HG02943 (cell line): ENCODE measurements around the gene GMDS.

Experiments
- ATAC-seq: cut with Tn5 transposase; IDR thresholded peaks from one replicate; pipeline ENCODE4 v1.9.1; 2021; ENCODE audit warnings: mild to moderate bottlenecking, low read depth, moderate library complexity; ENCODE audit not compliant: unreplicated experiment

The GMDS gene

DNA sequence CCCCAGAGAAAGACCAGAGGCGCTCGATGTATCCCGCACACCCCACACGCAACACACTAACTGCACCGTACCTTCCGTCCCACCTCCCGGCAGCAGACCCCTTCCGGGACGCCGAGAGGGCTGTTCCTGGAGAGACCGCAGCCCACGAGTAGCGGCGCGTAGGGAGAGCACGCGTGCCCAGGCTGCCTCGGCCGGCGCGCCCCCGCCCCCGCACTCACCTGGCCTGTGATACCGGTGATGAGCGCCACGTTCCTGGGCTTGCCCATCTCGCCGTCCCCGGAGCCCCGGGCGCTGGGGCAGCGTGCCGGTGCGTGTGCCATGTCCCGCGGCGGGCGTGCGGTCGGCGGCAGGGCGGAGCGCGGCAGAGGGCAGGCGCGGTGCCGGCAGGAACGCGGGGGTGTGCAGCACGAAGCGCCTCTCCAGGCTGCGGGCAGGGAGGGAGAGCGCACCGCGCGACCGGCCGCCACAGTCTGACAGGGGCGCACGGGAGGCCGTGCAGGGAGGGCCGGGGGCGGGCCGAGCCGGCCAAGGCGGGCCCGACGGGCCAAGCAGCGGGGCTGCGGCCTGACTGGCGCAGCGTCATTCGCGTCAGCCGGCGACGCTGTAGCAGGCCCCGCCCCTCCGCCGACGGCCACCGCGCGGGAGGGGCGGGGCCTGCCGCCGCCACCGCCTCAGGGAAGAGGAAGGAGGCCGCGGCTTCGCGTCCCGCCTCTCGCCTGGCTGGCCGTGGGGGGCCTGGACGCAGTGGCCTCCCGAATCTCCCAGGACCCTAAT, at the start of gene GMDS:
Gene GMDS, minus strand, starts transcription at position 503 of the 774 bp plus-strand sequence.
- peak; percentile 88 for ATAC-seq

DNA sequence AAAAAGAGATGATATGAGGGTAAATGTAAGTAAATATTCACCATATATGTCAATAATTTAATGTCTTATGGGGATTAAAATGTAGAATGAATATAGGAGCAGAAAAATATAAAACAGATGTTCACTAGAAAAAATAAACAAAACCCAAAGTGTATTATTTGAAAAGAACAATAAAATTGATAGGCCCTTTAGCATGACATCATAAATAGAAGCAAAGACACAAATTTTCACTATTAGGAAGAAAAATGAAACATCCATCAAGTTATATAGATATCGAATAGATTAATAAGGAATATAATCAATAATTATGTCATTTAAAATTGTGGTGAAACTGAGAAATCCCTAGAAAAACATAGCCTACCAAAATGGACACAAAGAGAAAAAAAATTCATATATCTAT, 40.1 kb upstream of the GMDS start:
- ATAC-seq = no peak

DNA sequence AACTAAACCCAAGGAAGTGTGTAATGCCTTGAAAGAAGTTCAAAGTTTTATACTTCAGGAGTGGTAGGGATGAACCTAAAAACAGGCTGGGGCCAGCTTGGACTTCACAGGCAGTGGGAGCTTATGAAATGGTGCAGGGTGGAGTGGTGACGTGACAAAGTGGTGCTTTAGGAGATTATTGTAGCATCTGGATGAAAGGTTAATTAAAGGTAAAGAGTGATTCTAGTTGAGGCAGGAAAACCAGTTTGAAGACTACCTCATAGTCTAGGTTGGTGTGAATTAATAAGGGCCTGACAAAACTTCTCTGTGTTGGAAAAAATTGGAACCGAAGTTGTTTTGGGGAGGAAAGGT, 30.5 kb upstream of the GMDS start:
- ATAC-seq = no peak

DNA sequence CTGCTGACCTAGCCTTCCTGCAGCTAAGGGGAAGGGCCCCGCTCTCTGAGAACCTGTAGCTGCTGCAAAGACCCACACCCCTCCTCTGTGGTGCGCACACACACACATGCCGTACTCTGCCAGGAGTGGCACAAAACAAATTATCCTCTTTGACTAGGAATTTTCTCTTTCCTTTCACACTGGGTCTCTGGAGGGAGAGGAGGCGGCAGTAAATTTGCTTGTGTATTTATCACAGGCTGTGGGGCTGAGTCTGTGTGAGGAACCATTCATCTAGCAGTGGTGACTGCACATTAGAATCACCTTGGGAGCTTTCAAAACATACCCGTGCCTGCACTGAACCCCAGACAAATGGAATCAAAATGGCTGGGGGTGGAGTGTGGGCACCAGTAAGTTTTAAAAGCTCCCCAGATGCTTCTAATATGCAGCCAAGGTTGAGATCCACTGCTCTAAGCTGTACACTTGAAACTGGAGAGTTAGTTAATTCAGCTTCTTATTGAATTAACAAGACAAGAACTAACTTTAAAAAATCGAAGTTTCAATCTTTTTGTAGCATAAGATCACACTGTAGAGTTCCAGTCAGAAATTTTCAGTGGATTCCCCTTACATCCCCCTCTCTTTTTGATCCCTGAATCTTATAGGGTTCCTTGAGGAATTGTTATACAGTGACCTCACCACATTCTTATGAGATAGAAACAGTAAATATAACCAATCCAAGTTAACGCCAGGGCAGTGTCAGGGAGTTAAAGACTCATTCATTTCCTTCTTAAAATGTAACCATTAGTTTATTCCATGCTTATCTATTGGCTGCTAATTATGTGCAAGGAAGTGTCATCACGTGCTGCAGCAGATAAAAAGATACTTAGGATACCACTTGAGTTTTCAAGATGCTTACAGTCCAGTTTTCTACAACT, 29.8 kb upstream of the GMDS start:
- ATAC-seq = no peak

DNA sequence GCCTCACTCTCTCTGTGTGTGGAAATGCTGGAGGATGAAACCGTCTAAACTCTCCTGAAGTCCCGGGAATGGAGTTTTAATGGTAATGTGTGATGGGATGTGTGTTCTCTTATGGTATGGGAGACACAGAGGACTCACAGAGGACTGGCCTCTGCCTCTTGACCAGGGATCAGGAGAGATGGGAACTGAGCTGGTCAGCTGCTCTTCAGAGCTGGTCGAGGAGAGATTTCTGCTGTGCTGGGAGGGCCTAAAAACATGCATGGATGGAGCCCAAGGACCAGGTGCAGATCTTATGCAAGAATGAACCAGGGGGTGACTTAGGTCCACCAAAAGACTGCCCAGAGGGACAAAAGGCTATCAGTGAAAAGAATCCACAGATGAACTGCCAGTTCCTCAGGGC, 27.3 kb upstream of the GMDS start:
- no peak for ATAC-seq

DNA sequence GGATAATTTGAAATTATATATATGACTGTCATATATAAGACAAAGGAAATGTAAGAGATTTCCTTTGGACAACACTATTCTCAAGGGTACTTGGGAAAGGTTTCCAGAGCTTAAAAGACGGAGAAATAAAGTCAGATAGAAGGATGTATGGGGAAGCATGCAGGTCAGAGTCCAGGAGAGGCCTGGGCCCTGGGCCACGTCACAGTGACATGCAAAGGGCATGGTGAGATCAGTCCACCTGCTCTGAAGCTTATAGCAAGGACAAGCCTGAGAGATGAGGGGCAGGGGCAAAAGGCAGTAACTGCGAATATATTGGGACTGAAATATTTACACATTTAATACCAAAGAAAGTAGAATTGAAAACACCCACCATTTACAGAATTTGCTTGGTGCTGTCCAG, 24.6 kb upstream of the GMDS start:
- ATAC-seq = no peak

DNA sequence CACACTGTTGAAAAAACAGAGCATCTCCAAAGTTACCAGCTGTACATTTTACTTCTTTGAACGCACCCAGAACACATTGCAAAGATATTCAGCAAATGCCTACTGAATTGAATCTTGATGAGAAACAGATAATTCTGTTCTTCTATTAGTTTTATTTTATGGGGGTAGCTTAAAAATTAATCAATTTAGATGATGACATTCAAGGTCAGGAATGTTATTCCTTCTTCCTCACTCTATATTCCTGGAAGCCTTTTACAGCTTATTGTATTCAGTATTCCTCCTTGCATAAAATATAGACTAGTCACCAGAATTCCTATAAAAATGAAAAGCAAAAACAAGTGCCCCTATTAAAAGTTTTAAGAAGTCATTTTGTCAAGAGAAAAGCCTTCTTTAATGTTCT, 21.4 kb upstream of the GMDS start:
- ATAC-seq = no peak

DNA sequence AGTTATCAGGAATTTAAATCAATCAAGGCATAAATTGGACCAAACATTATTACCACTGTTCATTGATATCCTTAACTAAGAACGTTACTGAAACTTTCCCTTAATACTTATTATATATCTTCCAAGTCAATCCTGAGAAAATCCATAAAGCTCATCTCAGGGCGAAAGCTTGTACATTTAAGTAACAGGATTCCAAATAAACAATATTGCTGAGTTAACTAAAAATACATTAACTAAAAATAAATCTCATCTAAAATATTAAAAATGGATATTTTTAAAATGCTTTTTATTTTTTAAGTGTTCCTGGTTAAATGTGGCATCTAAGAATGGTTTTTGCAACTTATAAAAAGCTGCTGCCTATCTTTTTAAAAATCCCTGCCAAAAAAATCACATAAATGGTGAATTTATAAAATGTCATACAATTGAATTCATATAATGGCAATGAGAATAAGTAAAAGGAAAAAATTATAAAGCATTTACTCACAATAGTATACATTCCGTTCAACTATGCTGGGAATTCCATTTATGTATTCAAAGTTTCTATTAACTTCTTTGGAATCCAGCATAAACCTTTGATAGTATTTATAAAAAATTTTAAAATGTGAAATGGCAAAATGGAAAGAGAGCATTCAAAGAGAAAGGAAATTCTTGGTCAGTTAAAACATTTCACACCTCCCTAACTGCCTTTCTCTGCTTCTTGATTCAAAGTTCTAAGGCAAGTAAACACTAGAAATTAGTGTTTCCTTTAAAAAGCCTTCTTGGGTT, 20.8 kb upstream of the GMDS start:
- ATAC-seq = no peak

DNA sequence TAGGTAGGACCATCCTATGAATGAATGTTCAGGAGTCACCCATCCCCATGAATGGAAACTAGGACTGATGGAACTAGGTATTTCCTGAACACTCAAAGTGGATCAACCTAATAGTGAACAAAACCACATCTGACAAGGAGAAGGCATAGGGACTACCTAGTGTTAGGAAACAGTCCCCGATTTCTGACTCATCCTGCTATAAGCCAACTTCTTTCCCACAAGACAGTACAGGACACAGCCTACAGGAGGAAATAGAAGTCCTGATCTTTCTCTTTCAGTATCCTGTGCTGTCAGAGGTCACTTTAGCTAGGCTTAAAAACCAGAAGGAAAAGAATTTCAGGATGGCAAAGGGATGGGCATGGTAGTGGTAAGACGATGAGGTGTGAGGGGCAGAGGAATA, 19.5 kb upstream of the GMDS start:
- ATAC-seq = no peak

DNA sequence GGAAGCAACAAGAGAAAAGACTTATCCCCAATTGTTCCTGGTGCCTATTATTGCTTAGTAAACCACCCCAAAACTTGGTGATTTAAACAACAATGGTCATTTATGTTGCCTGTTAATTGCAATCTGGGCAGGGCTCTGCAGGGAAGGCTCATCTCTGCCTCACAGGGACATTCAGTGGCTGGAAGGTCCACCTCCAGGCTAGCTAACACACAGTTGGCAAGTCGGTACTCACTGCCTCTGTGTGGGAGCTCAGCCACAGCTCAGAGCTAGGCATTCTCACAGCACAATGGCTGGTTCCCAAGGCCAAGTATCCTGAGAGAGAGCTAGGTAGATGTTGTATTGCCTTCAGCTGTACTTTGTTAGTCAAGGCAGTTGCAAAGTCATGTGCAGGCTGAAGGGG, 18.5 kb upstream of the GMDS start:
- ATAC-seq = no peak

DNA sequence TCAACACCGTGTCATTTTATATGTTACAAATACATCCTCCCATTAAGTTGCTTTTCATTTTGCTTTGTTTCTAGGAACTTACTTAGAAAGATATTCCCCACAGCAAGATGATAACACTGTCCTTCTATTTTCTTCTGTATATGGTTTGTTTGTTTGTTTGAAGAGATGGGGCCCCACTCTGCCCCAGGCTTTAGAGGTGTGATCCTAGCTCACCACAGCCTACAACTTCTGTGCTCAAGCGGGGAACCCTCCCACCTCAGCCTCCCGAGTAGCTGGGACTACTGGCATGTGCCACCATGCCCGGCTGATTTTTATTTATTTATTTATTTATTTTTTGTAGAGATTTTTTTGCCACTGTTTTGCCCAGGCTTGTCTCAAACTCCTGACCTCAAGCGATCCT, 14.2 kb upstream of the GMDS start:
- no peak for ATAC-seq

DNA sequence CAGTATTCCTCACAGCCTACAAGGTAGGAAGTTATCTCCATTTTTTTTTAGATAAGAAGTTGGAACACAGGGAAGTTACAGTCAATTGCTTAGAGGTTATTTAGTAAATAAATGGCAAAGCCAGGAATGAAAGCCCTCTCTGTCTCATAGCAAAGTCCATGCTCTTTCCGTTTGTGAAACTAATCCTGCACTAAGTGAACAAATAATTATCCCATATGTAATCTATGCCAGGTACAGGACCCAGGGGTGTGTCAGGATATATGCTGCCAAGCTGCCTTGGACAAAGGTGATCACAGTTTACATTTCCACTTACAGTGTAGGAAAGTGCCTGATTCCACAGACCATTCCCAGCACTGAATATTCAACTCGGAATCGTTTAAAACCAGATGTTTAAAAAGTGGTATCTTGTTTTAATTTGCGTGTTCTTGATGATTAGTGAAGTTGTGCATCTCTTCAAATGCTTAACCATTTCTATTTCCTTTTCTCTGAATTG, 13.6 kb upstream of the GMDS start:
- no peak for ATAC-seq

DNA sequence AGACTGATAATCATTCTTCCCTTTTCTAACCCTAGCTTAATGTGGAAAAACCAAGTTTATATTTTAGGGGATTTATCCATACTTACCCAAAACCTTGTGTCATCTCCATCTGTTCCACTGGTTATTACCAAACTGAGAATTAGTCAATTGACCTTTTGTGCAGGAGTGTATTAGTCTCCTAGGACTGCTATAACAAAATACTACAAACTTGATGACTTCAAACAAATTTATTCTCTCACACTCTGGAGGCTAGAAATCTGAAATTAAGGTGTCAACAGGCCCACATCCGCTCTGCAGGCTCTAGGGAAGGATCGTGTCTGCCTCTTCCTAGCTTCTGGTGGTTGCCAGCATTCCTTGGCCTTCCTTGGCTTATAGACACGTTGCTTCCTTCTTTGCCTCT, 12.7 kb upstream of the GMDS start:
- no peak for ATAC-seq

DNA sequence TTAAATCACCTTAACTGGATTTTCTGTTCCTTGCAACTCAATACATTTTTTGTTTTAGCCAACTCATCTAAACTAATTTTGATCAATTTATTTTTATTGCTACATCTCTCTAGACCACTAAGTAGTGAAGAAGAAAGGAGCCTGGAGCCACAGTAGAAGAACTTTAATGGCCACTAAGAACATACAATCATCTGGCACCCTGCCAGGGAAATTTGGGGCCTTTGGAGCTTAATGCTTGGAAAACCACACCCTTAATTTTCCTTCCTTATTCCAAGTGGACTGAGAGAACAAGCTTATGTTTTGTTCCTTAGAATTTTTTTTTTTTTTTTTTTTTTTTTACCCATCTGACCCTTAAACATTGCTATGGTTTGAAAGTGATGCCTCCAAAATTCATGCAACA, 12.0 kb upstream of the GMDS start:
- ATAC-seq = no peak

DNA sequence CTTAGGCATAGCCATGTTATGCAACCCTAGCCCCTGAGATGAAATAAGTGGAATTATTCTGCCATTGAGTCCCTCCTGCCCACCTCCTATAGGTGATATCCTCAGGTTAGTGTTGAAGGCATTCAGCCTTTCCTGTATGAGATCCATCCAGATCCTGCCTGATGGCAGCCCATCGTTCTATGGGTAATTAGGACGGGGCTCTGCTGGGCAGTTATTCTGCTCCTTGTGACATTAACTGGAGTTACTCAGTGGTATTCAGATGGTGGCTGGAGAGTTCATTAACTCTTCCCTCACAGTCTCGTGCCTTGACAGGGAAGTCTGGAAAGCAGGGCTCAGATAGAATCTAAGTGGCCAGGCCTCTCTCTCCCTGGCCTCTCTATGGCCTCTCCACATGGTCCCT, 9.3 kb upstream of the GMDS start:
- no peak for ATAC-seq

DNA sequence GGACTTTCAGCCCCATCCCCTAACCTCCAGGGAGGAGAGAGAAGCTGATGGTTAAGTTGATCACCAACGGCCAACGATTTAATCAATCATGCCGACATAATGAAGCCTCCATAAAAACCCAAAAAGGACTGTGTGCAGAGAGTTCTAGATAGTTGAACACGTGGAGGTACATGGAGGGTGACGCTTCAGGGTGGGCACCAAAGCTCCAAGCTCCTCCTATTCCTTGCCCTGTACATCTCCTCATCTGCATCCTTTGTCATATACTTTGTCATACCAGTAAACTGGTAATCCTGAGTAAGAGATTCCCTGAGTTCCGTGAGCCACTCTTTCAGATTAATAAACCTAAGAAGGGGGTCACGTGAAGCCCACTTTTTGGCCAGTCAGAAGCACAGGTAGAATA, 3.7 kb upstream of the GMDS start:
- ATAC-seq = no peak

DNA sequence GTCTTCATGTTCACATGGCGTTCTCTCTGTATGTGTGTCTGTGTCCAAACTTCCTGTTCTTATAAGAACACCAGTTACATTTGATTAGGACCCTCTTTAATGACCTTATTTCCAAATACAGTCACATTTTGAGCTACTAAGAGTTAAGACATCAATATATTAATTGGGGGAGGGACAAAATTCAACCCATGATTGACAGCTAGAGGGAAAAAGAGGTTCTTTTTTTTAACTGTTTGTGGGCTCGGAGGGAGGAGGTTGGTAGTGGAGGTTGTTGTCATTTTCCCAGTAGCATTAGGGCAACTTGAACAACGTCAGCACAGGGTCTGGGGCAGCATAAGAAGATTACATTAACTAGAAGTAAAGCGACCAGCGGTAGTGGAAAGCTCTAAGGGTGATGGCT, 2.3 kb upstream of the GMDS start:
- no peak for ATAC-seq

DNA sequence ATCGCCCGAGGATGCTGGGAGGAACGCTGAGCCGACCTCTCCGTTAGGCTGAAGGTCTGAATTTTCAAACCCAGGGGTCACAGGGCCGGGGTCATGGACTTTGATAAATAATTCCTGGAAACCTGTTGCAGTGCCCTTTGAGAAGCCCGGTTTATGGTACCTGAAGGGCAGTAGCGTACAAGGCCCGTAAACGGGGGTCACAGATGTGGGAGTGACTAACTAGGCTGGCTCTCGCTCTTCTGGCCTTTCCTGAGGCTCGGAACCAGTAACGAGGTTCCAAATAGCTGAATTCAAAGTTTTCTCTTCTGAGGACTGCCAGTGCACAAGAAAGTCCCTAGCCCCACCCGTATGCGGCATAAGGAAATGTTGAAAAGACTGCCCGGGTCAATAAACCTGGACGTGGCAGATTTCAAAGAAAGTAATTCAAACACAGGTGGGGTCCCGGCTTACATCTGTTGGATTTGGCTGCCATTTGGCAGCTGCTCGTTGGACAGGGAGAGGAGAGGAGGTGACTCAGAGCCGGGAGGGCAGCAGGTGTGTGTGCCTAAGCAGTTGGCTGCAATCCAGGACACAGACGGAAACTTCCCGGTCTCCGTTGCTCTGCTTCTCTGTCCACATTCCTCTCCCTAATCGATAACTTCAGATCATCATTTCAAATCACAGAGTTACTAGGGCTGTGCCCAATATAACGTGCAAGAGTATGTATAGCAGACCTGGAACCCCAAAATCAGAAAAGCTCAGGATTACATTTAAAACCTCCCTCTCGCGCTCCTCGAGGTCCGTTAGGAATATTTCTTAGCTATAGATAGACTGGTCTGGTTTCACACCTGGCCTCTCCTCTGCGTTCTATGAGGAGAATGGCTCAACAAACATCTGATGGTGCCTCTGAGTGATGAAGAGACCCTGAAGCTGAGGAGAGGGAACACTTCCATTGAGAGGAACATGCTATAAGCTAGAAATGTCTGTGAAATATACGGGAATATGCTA, 765 bp upstream of the GMDS start:
- peak; percentile 26 for ATAC-seq

DNA sequence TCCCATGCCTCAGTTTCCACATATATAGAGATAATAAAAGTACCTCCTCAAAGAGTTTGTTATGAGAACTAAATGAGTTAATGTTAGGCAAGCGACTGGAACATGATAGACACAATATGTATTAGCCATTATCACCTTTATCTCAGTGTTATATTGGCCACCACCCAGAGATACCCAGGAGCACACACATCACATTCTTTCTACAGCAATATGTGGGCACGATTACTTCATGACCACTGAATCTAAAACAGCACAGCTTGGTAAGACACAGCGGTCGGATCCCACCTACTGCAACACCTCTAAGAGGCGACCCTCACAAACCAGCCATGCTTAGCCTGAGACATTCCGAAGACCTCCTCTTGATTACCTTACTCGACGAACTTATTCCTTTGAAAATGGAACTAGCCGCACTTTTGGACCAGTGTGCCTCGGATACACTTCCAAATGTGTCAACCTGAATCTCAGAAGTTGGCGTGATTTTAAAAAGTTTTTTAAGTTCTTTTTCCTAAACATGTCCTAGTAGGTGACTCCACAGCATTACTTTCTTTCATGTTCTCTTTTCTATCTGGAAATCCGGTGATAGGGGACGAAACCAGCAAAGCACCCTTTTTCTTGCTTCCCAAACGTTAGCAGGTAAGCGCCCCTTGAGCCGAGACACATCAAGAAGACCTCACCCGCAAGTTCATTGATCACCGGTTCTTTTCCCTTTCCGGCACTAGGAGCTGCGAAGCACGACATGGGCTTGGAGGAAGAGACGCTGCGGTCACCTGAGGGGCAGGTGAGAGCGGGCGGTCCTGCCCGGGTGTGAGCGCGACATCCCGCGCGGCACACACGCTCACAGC, 923 bp downstream of the GMDS start:
- ATAC-seq = no peak
